ENCODE data around the gene MAP1B. TPM values are rescaled to one million over a fixed set of nuclear protein-coding genes. Genes with fewer than 3 reads are reported as not detected.

Gene MAP1B
- total and polyA plus RNA-seq, 12 donors, result 13.1 to 154 (median 90.0) TPM

GRCh38 chr5:72070529-72070928 lies 36.7 kb upstream of the MAP1B start:
- intact Hi-C loops (cut with DNase I), result no loop called here
- H3K27me3 ChIP-seq, result peaks cover 0 to 3% (median 0%) of the 10 kb centered on the region in 7 donors
- no peak overlapping the region for H3K27ac ChIP-seq
- no peaks in the 10 kb centered on the region for H3K36me3 ChIP-seq
- ATAC-seq (no peak), DNase-seq (no peak)
- H3K4me3 ChIP-seq, result no peak overlapping the region
- H3K9me3 ChIP-seq, result no peaks in the 10 kb centered on the region
- no peak for TF ChIP-seq CTCF (IDR thresholded peaks at IDR 0.05)
- WGBS, 2 donors, result 65 to 74% methylated on average over 3 of the region's 3 CpGs
- no peaks in the 10 kb centered on the region for H3K4me1 ChIP-seq

GRCh38 chr5:72071906-72072305 lies 35.4 kb upstream of the MAP1B start:
- no peak overlapping the region for H3K27ac ChIP-seq
- peaks cover 0 to 3% (median 0%) of the 10 kb centered on the region in 7 donors for H3K27me3 ChIP-seq
- intact Hi-C loops (cut with DNase I), result no loop called here
- DNase-seq (no peak), ATAC-seq (no peak)
- H3K4me3 ChIP-seq, result no peak overlapping the region
- no peaks in the 10 kb centered on the region for H3K4me1 ChIP-seq
- 90 to 97% methylated on average over 1 of the region's 1 CpG for WGBS, 2 donors
- no peaks in the 10 kb centered on the region for H3K9me3 ChIP-seq
- H3K36me3 ChIP-seq, result no peaks in the 10 kb centered on the region
- no peak for TF ChIP-seq CTCF (IDR thresholded peaks at IDR 0.05)

GRCh38 chr5:72074251-72074650 lies 33.0 kb upstream of the MAP1B start:
- H3K9me3 ChIP-seq, result no peaks in the 10 kb centered on the region
- peaks cover 0 to 2% (median 0%) of the 10 kb centered on the region in 9 donors for H3K4me1 ChIP-seq
- H3K27me3 ChIP-seq, result peaks cover 0 to 5% (median 0%) of the 10 kb centered on the region in 7 donors
- no peaks in the 10 kb centered on the region for H3K36me3 ChIP-seq
- H3K27ac ChIP-seq, result no peak overlapping the region
- intact Hi-C loops (cut with DNase I), result no loop called here
- ATAC-seq, result no peak
- no peak for DNase-seq
- WGBS, 2 donors, result 71 to 76% methylated on average over 6 of the region's 6 CpGs
- no peak overlapping the region for H3K4me3 ChIP-seq
- TF ChIP-seq CTCF (IDR thresholded peaks at IDR 0.05), result no peak

- ATAC-seq, result no peak
- peaks cover 0 to 12% (median 0%) of the 10 kb centered on the region in 7 donors for H3K27me3 ChIP-seq
- H3K36me3 ChIP-seq, result no peaks in the 10 kb centered on the region
- 83 to 89% methylated on average over 3 of the region's 3 CpGs for WGBS, 2 donors
- no peaks in the 10 kb centered on the region for H3K9me3 ChIP-seq
- intact Hi-C loops (cut with DNase I), result no loop called here
- no peak for DNase-seq
- no peak overlapping the region for H3K4me3 ChIP-seq
- TF ChIP-seq CTCF (IDR thresholded peaks at IDR 0.05), result no peak
- H3K4me1 ChIP-seq, result peaks cover 0 to 6% (median 0%) of the 10 kb centered on the region in 9 donors
- no peak overlapping the region for H3K27ac ChIP-seq
Observed at GRCh38 chr5:72075461-72075860, 31.8 kb upstream of the MAP1B start.
